Trophoblast cell (in vitro differentiated cells and primary cell): ENCODE results near the gene ASIC4.
A peak's percentile ranks its signal among the peaks of the same experiment; 100 is the strongest.

ENCODE experiments used
- DNase-seq, 2 donors: peaks; one replicate each; pipeline ENCODE4 v3.0.0-alpha.2; 2016
- H2AFZ ChIP-seq: 2 replicates; pipeline ENCODE4 v1.6.1; 2013; ENCODE audit warnings: low read length, moderate library complexity, mild to moderate bottlenecking; ENCODE audit not compliant: insufficient read depth, poor library complexity
- H2AK5ac ChIP-seq: 2 replicates; pipeline ENCODE4 v1.6.1; 2013; ENCODE audit warnings: mild to moderate bottlenecking, low read length
- H2BK120ac ChIP-seq: 2 replicates; pipeline ENCODE4 v1.6.1; 2013; ENCODE audit warnings: low read length, mild to moderate bottlenecking, moderate library complexity; ENCODE audit not compliant: insufficient read depth, poor library complexity
- H2BK12ac ChIP-seq: 2 replicates; pipeline ENCODE4 v1.6.1; 2013; ENCODE audit warnings: mild to moderate bottlenecking, low read length, moderate library complexity
- H2BK5ac ChIP-seq: 2 replicates; pipeline ENCODE4 v1.6.1; 2013; ENCODE audit warnings: low read length, low read depth, moderate library complexity, mild to moderate bottlenecking; ENCODE audit not compliant: poor library complexity
- H3K14ac ChIP-seq: 2 replicates; pipeline ENCODE4 v1.6.1; 2013; ENCODE audit warnings: mild to moderate bottlenecking, low read length
- H3K18ac ChIP-seq: 2 replicates; pipeline ENCODE4 v1.6.1; 2013; ENCODE audit warnings: mild to moderate bottlenecking, low read length
- H3K23ac ChIP-seq: 2 replicates; pipeline ENCODE4 v1.6.1; 2013; ENCODE audit warnings: low read length
- H3K27ac ChIP-seq: 2 replicates; pipeline ENCODE4 v1.5.1; 2013; ENCODE audit warnings: low read depth, mild to moderate bottlenecking, inconsistent platforms, low read length, moderate library complexity
- H3K27me3 ChIP-seq: 2 replicates; pipeline ENCODE4 v1.6.1; 2013; ENCODE audit warnings: inconsistent platforms, mild to moderate bottlenecking, low read length, moderate library complexity; ENCODE audit not compliant: insufficient read depth
- H3K36me3 ChIP-seq, 2 experiments: 1 replicate in 1 of 2; 2 replicates in 1 of 2; pipeline ENCODE4 v1.6.1; 2013; ENCODE audit warnings: low read length in 2 of 2, mild to moderate bottlenecking in 2 of 2, moderate library complexity in 1 of 2; ENCODE audit not compliant: insufficient read depth in 2 of 2, control insufficient read depth in 1 of 2
- H3K4ac ChIP-seq: 2 replicates; pipeline ENCODE4 v1.6.1; 2013; ENCODE audit warnings: low read depth, mild to moderate bottlenecking, low read length, moderate library complexity
- H3K4me1 ChIP-seq, 2 experiments: 1 replicate in 1 of 2; 2 replicates in 1 of 2; pipeline ENCODE4 v1.6.1; 2013; ENCODE audit warnings: low read length in 2 of 2, mild to moderate bottlenecking in 2 of 2, moderate library complexity in 1 of 2; ENCODE audit not compliant: insufficient read depth in 2 of 2, control insufficient read depth in 1 of 2
- H3K4me2 ChIP-seq: 2 replicates; pipeline ENCODE4 v1.6.1; 2013; ENCODE audit warnings: inconsistent platforms, mild to moderate bottlenecking, low read length, moderate library complexity
- H3K4me3 ChIP-seq: 2 replicates; pipeline ENCODE4 v1.5.1; 2013; ENCODE audit warnings: mild to moderate bottlenecking, low read depth, low read length, inconsistent platforms
- H3K79me1 ChIP-seq: one replicate; pipeline ENCODE4 v1.6.1; 2013; ENCODE audit warnings: low read length
- H3K79me2 ChIP-seq: 2 replicates; pipeline ENCODE4 v1.6.1; 2013; ENCODE audit warnings: low read length, mild to moderate bottlenecking; ENCODE audit not compliant: control insufficient read depth, insufficient read depth, poor library complexity
- H3K9ac ChIP-seq: 2 replicates; pipeline ENCODE4 v1.6.1; 2013; ENCODE audit warnings: mild to moderate bottlenecking, low read length
- H3K9me3 ChIP-seq: 2 replicates; pipeline ENCODE4 v1.6.1; 2013; ENCODE audit warnings: low read depth, mild to moderate bottlenecking, control low read depth, inconsistent platforms, low read length; ENCODE audit not compliant: insufficient read depth
- H4K12ac ChIP-seq: 2 replicates; pipeline ENCODE4 v1.6.1; 2013; ENCODE audit warnings: low read depth, mild to moderate bottlenecking, low read length, moderate library complexity
- H4K8ac ChIP-seq: 2 replicates; pipeline ENCODE4 v1.6.1; 2013; ENCODE audit warnings: low read depth, mild to moderate bottlenecking, low read length, moderate library complexity
- H4K91ac ChIP-seq: one replicate; pipeline ENCODE4 v1.6.1; 2013; ENCODE audit warnings: low read depth, mild to moderate bottlenecking, low read length, moderate library complexity
- WGBS: extraction: QIAGEN DNeasy Blood & Tissue Kit; methylation state at CpG from one replicate; pipeline ENCODE4 v1.1.7; 2013; ENCODE audit warnings: missing lambda C conversion rate; ENCODE audit not compliant: insufficient read length, insufficient coverage; ENCODE audit errors: extremely low coverage; 5-methylcytosine and 5-hydroxymethylcytosine counted together

The ASIC4 gene

DNA sequence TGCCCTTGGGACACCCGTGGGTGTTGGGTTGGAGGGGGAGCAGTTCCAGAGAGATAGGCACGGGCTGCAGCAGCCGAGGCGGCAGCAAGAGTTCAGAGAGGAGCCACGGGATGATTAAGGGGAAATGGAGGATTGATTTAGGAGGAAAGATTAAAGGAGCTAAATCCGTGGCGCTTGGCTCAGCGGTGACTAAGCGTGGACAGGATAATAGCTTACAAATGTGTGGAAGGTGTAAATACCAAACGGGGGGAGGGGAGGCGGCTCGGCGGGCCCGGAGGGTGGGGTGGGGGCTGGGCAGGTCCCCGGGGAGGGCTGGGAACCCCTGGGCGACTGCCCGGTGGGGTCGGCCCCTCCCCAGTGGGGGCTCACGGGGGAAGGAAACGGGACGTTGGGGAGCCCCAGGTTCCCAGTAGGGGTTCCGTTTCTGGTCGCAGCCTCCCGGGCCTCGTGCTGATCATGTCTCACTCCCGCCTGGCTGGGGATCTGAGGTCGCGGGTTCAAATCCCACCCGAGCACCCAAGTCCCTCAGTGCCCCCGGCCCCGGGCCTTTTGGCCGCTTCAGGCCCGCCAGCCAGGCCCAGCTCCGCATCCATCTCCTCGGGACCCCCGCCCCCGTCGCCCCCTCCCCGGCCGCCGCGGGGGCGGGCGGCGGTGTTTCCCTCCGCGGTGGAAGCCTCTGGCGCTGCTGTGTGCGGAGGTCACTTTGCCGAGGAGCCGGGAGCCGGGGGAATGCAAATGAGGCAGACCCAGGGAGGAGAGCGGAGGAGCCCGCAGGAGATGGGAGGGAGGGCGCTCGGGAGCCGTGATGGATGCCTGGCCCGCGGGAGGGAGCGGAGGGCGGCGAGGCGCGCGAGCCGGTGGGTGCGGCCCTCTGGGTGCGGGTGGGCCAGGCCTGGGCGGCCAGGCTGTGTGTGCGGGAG is 8.1 kb downstream of the ASIC4 start:
- no peaks in the 10 kb centered on the region for H3K36me3 ChIP-seq
- H3K23ac ChIP-seq, result no peak overlapping the region
- no peak overlapping the region for H2BK5ac ChIP-seq
- H3K27ac ChIP-seq, result no peak overlapping the region
- H3K4ac ChIP-seq, result no peak overlapping the region
- H4K12ac ChIP-seq, result no peak overlapping the region
- peaks cover 0 to 2% of the 10 kb centered on the region in 2 experiments for H3K4me1 ChIP-seq
- no peak overlapping the region for H2AK5ac ChIP-seq
- no peak overlapping the region for H3K9ac ChIP-seq
- H2BK12ac ChIP-seq, result no peak overlapping the region
- H2BK120ac ChIP-seq, result no peak overlapping the region
- H3K14ac ChIP-seq, result no peak overlapping the region
- H3K79me2 ChIP-seq, result no peaks in the 10 kb centered on the region
- H4K8ac ChIP-seq, result no peak overlapping the region
- DNase-seq, result peak in 1 of 2 donors; percentile 60
- peak overlapping the region; percentile 47 for H3K4me2 ChIP-seq
- no peak overlapping the region for H4K91ac ChIP-seq
- no peak overlapping the region for H3K18ac ChIP-seq
- H2AFZ ChIP-seq, result no peak overlapping the region
- no CpG with 5 or more reads among the region's 70 CpGs for WGBS
- peaks cover 21% of the 10 kb centered on the region for H3K27me3 ChIP-seq
- H3K9me3 ChIP-seq, result peaks cover 2% of the 10 kb centered on the region
- H3K79me1 ChIP-seq, result no peaks in the 10 kb centered on the region
- H3K4me3 ChIP-seq, result no peak overlapping the region

DNA sequence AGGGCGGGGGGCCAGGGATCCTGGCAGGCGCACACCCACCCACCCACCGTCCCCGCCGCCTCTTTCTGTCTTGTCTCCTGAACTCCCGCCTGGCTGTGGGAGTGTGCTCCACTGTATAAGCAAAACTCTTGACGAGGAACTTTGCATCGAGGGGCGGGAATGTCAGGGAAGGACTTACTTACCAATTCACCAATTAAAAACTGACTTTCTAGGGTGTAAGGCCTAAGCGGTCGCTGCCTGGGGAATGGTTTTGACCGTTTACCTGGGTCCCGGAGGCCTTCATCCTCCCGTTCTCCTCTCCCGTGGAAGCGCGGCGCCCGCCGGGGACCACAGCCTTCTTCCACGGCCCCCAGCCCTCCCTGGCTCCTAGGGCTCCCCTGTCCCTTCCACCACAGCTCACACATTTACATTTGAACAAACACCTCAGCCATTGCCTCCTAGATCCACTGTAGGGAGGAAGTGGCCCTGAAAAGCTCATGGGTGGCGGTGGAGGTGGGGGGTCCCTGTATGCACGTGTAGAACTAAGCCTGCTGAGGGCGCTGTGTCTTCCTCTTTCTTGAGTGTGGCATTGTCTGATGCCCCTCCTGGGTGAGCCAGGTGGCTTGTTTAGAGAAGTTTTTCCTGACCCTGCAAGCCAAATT is 8.9 kb downstream of the ASIC4 start:
- Histone ChIP-seq H2BK120ac (no peak overlapping the region), H3K4me3 (no peak overlapping the region), H3K14ac (no peak overlapping the region), H3K36me3 (no peaks in the 10 kb centered on the region), H3K9me3 (peaks cover 2% of the 10 kb centered on the region), H3K27ac (no peak overlapping the region), H3K9ac (peak overlapping the region; percentile 9), H3K18ac (no peak overlapping the region), H3K4ac (no peak overlapping the region), H3K4me2 (peak overlapping the region; percentile 47), H3K4me1 (peaks cover 0 to 2% of the 10 kb centered on the region in 2 experiments), H2AFZ (no peak overlapping the region), H4K12ac (no peak overlapping the region), H4K8ac (no peak overlapping the region), H2AK5ac (no peak overlapping the region), H2BK5ac (no peak overlapping the region), H3K79me2 (no peaks in the 10 kb centered on the region), H4K91ac (no peak overlapping the region), H3K23ac (no peak overlapping the region), H2BK12ac (no peak overlapping the region), H3K79me1 (no peaks in the 10 kb centered on the region), H3K27me3 (peaks cover 21% of the 10 kb centered on the region)
- no CpG with 5 or more reads among the region's 24 CpGs for WGBS
- DNase-seq, result no peak

DNA sequence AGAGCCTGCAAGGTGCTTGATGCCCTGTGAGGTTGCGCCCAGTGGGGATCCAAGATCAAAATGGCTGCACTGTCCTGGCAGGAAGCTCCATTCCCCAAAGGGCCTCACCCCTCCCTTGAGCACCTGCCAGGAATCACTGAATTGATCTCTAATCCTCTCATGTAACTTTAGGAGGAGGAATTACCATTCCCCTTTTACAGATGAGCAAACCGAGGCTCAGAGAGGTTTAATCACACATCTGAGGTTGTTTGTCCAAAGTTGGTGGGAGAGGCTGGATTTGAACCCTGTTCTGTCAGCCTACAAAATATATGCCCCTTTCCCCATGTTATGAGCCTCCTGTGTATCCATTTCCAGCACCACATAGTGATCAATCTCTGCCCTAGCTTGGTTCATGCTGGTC is 10.5 kb downstream of the ASIC4 start:
- no peak overlapping the region for H2BK12ac ChIP-seq
- H3K9me3 ChIP-seq, result peaks cover 2% of the 10 kb centered on the region
- H3K23ac ChIP-seq, result no peak overlapping the region
- no peak overlapping the region for H4K91ac ChIP-seq
- H3K4me1 ChIP-seq, result peaks cover 0 to 2% of the 10 kb centered on the region in 2 experiments
- no peak overlapping the region for H3K18ac ChIP-seq
- no peak overlapping the region for H4K12ac ChIP-seq
- no peak overlapping the region for H3K9ac ChIP-seq
- no peak overlapping the region for H3K4ac ChIP-seq
- H3K79me2 ChIP-seq, result no peaks in the 10 kb centered on the region
- no peak overlapping the region for H2AK5ac ChIP-seq
- H4K8ac ChIP-seq, result no peak overlapping the region
- H3K36me3 ChIP-seq, result no peaks in the 10 kb centered on the region
- DNase-seq, result no peak
- H3K4me3 ChIP-seq, result no peak overlapping the region
- peaks cover 30% of the 10 kb centered on the region for H3K27me3 ChIP-seq
- H3K79me1 ChIP-seq, result no peaks in the 10 kb centered on the region
- WGBS, result no CpG with 5 or more reads among the region's 2 CpGs
- H3K27ac ChIP-seq, result no peak overlapping the region
- H2AFZ ChIP-seq, result no peak overlapping the region
- no peak overlapping the region for H2BK120ac ChIP-seq
- no peak overlapping the region for H2BK5ac ChIP-seq
- H3K14ac ChIP-seq, result no peak overlapping the region
- H3K4me2 ChIP-seq, result no peak overlapping the region

DNA sequence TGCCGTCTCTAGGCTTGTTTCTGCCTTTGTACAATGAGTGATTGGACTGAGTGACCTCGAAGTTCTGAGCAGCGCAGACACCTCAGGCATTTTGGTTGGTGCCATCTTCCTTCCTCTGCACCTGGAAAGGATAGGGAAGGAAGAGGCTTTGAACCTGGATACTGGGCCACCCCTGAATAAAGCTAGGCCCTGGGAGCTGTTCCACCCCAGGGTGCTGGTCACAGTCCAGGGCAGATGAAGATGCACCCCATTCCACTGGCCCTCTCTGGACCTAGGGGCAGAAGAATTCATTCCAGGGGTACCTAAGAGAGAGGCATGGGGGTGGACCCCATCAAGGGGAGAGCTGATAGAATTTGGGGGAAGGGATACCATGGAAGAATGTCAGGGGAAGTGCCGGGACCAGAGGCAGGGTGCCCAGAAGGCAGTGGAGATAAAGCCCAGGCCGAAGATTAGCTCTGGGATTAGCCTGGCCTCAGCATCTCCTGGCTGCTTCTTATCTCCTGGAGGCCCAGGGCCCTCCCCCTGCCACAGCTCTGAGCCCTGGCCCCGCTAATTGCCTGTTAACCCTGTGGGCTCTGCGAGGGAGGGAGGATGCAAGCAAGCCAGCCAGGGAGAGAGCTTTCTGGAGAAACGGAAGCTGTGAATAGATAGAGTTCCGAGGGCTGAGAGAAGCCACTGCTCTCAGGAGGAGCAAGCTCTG is 11.4 kb downstream of the ASIC4 start:
- Histone ChIP-seq H2BK120ac (no peak overlapping the region), H3K9ac (no peak overlapping the region), H2BK12ac (no peak overlapping the region), H4K91ac (no peak overlapping the region), H3K4ac (no peak overlapping the region), H3K4me3 (no peak overlapping the region), H3K36me3 (no peaks in the 10 kb centered on the region), H3K27me3 (peaks cover 30% of the 10 kb centered on the region), H2BK5ac (no peak overlapping the region), H2AK5ac (no peak overlapping the region), H3K27ac (no peak overlapping the region), H3K23ac (no peak overlapping the region), H4K12ac (no peak overlapping the region), H3K79me2 (no peaks in the 10 kb centered on the region), H3K9me3 (peaks cover 2% of the 10 kb centered on the region), H4K8ac (no peak overlapping the region), H3K18ac (no peak overlapping the region), H3K79me1 (no peaks in the 10 kb centered on the region), H3K4me1 (peaks cover 0 to 2% of the 10 kb centered on the region in 2 experiments), H3K14ac (no peak overlapping the region), H3K4me2 (no peak overlapping the region), H2AFZ (no peak overlapping the region)
- no peak for DNase-seq
- WGBS, result no CpG with 5 or more reads among the region's 9 CpGs
